GM21786 (cell line): ENCODE results near the gene CYB5A.

ENCODE experiments used
- ATAC-seq: cut with Tn5 transposase; IDR thresholded peaks from one replicate; pipeline ENCODE4 v1.9.1; 2021; ENCODE audit not compliant: unreplicated experiment

CYB5A gene

DNA sequence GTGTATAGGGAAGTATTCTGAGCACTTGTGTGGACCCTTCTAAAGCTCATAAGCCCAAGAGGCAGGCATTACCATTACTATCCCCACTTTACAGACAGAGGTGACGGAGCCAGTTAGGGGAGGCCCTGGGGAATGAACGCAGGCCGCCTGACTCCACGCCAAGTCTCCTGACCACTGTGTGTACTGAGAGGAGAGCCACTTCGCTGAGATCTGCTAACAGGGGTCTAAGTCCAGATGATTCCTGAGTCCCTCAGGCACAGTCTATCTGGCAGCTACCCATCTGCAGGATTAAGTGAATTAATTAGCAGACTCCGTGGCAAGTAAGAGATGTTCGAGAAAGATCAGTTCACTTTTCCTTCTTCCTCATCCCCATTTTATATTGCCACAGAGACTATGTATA lies 13.7 kb downstream of the CYB5A start:
- ATAC-seq, result no peak

DNA sequence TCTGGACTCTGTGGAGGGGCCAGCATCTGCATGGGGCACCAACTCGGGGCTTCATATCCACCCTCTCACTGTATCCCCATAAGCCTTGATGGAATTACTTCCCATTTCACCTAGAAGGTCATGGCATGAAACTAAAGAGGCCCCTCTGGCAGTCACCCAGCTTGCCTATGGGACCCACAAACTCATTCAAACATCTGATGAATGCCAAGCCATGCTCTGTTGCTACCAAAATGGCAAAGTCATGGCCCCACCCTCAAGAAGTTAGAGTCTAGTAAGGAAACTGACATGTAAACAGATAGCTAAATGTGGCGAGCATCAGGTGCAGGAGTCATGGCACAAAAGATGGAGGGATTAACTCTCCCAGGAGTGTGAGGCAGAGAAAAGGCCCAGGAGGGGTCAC lies 14.5 kb downstream of the CYB5A start:
- ATAC-seq, result no peak

DNA sequence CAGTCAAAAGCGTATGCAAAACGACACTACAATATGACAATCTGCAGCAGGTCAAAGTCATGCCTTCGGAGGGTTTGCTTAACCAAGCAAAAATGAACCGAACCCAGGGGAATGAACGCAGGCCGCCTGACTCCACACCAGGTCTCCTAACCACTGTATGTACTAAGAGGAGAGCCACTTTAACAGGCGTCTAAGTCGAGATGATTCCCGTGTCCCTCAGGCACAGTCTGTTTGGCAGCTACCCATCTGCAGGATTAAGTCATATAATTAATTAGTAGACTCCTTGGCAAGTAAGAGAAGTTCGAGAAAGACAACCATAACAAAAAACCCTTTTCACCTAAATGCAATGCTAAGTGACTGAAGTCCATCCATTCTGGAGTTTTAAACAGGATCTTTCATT lies 15.2 kb downstream of the CYB5A start:
- ATAC-seq, result no peak

DNA sequence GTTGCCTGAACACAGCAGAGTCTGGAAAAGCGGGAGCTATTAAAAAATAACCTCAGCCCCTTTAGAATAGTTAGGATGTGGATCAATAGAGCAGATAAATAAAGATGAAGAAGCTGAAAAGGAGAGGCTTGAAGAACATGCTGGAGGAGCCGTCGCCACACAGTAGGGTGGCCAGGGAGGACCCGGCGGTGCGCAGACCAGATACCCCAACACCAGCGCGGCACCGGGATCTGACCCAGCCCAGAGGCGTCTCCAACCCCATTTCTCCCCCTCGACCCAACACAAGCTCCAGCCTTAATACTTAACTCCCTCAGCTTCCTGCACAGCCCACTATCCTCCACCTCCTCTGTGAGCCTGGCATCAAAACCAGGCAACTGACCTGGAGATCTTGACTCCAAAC lies 16.0 kb downstream of the CYB5A start:
- ATAC-seq, result no peak

DNA sequence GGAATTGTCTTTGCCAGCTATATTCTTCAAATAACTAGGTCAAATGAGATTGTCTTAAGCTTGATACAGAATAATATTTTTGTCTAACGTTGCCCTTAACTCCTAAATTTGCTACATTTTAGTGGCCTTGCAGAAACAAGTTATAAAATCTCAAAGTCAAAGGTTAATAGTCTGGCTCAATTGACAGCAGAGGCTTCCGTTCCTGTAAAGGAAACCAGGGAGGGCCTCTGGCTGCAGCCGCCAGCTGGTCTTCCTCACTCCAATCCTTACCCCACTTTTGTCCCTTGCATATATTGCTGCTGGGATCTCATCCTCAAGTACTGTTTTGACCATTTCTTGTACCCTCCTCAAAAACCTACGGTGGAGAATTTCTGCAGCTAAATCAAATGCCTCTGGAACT lies 17.1 kb downstream of the CYB5A start:
- no peak for ATAC-seq

DNA sequence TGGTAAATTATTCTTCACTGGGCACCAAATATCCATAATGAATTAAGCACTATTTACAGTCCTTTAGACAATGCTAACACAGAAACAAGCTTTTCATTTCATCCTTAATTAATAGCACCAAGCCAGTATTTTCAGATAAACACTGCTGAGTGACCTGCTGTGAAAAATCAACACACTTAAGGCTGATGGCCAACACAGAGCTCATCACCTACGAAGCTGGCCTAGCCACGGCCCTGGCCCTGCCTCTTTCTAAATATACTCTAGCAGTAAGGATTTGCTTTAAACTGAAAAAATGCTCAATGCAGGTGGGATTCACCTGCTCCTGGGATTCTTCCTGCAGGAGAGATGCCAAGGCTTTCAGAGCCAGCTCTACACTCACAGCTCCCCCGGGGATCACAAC lies 18.4 kb downstream of the CYB5A start:
- ATAC-seq, result no peak

DNA sequence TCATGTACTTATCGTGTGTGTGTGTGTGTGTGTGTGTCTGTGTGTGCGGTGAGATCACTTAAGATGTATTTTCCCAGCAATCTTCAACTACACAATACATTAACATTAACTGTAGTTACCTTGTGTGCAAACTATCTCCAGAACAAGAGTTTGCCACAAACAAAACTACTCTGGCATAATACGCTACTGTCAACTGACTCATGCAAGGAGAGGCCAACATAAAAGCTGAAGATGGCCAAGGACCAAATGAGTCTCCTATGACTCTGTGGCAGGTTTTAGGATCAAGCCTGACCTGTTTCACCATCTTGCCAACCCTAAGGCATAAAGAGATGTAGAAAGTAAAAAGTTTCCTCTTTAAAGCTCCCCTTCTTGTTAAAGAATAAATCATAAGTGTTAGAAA lies 20.1 kb downstream of the CYB5A start:
- no peak for ATAC-seq

DNA sequence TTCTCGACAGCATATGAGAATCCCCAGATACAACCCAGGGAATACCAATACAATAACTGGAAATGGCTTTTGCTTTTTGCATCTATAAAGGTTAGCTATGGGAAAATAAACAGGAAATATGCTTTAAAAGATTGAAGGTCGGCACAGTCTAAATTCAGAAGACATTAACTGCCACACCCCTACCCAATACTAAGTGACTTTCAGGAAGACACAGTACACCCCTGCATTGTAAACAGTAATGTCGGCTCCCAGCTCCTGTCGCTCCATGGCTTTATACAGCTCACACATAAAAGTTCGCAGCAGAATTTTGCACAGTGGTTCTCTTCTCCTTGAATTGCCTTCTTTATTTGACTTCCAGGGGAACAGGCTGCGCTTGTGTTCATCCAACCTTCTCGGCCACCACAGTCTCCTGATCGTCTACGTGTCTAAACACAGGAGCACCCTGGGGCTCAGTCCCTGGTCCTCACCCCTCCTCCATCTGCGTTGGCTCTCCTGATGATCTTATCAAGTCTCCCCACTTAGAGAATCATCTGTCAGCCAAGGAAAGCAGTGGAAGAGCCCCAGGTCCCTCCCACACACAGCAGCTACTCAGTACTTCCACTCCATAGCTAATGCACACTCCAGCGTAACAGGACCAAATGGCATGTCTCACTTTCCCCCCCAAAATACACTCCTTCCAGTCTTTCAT lies 22.7 kb downstream of the CYB5A start:
- no peak for ATAC-seq

DNA sequence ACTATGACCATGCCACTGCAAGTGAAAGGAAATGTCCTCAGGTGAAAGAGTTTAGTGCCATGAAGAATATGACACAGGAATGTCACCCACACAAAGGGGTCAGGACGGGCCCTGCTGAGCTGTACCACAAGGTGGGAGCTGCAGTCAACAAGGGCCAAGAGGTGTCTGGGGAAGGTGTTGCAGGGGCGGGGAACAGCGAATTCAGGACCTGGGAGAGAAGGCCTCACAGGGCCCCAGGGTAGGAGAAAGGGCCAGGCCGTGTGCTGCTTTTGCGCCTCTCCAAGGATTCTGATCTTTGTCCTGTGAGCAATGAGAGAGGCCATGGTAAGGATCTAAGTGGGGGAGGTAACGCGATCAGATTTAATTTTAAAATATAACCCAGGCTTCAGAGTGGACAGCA lies 23.6 kb downstream of the CYB5A start:
- ATAC-seq, result no peak

DNA sequence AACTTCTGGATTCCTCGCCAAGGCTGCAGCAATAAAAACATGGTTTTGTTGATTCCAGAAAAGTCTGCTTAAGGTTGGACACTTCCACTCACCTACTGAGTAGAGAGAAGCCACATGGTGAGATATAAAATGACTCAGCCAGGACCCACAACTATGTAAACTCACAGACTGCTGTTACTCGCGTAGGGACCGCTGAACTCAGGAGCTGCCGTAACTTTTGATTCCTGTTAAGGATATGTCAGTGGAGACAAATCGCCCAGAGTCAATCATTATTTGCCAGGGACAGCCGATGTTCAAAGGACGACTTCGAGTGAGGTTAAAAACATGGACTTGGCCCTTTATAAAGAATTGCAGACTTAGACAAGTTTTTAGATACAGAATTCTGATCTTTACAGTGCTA lies 25.6 kb downstream of the CYB5A start:
- ATAC-seq, result no peak

DNA sequence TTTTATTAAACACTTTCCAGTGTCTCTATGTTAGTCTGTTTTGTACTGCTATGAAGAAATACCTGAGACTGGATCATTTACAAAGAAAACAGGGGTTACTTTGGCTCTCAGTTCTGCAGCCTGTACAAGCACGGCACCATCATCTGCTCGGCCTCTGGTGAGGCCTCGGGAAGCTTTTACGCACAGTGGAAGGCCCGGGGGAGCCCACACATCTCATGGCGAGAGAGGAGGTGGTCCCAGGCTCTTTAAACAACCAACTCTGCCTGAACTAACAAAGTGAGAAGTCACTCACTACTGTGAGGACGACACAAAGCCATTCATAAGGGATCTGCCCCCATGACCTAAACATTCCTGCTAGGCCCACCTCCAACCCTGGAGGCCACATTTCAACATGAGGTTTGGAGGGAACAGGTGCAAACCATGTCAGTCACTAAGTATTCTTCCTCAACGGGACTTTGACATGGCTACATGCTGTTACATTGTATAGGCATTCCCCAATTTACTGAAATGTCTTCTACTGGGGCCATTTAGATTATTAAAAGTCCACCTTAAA lies 26.1 kb downstream of the CYB5A start:
- no peak for ATAC-seq

DNA sequence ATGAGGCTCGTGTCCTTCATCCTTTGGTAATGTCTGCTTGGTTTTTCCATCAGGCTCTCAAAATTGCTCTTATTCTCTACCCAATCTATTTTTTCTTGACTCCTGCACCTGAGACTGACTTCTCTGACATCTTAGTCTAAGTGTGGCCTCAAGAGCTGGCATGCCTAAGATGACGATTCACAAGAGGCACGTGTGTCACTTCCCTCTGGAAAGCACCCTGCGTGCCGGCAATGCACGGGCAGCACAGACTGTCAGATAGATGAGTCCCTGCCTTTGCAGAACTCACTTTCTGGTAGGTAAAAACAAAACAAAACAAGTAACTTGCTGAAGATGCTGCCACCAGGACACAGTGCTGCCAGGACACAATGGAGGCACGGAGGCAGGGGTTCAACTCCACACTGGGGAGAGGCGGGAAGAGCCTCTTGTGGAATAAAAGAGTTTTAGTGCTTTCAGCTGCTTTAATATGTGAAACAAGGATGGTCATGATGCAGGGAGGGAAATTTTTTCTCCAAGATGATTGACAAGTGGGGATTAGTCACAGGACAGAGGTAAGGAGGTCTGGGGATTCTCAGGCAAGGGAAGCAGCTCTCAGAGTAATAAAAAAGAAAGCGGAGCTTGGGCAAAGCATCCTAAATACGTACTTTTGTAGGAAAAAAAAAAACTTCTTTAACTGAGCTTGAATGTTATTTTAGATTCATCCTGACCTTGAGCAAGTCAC lies 27.3 kb downstream of the CYB5A start:
- peak; percentile 91 for ATAC-seq

DNA sequence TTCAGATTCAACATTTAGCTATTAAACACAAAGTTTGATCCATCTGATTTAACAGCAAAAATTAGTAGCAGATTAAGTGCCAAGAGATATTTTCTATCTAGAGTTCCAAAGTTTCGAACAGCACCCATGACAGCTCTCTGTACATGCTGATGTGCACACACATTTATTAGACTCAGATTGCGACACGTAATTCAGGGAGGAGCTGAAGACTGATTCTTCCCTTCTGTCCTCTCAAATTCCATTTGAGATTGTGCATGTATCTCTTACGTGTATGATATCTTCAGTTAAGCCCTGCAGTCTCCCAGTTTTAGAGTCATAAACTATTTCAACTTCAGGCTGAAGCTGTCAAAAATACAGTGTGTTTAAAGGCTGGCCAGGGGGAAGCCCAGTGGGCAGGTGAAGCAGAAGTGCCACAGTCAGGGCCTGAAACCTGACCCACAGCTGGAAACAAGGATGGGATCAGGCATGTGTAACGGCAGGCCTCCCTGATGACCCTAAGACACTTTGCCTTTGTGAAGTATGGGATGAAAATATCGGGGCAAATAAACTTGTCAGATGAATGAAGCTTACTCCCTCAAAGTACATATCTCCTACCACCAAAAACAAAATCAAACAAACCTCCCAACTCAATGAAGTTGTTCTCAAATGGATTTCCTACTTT lies 30.6 kb downstream of the CYB5A start:
- ATAC-seq, result no peak

DNA sequence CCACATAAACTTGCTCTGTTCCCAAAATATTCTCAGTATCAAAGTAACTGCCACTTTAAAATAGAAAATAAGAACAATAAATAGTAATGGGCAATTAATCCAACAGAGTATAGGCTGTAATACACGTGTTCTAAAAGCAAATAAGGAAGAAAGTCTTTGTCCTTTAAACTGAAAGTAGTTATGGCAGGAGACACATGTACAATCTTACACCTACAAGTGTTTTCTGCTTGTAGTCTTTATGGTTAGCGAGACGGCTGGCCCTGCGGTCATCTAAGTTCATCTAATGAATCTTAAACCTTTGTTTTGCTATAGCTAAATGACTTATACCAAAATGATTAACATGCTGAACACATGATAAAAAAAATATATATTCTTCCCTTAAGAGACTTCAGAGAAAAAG lies 32.4 kb downstream of the CYB5A start:
- ATAC-seq, result no peak

DNA sequence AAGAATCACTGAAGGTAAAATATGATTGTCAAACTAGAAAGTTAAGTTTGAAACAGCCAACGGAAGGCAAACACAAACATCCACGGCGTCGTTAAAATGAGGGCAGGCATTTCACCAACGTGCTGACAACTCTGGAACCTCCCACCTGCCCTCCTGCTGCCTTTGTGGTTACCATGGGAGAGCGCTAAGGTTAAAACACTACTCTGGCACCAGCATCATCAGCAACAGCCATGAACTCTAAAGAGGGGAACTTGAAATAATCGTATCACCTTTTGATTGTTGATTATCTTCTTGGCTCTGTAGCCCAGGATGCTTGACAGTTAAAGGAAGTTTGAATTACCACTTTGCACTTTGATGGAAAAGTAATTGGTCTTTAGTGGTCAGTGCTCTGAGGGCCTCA lies 34.7 kb downstream of the CYB5A start:
- no peak for ATAC-seq

DNA sequence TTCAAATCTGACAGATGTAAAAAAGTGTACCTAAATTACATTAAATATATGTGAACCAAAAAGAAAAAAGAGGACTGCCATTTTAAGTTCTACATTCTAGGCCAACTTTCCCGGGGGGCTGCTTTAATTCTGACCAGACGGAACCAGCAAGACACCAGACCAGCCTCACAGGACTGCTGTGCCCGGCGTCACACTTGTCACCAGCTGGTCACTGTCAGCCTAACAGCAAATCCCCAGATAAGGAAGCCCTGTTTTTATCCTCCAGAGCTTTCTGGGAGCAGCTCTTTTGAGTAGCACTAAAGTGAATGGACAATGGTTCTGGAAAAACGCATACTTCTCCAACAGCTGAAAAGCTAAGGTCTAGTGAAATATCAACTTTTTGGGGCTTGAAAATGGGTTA lies 35.6 kb downstream of the CYB5A start:
- no peak for ATAC-seq

DNA sequence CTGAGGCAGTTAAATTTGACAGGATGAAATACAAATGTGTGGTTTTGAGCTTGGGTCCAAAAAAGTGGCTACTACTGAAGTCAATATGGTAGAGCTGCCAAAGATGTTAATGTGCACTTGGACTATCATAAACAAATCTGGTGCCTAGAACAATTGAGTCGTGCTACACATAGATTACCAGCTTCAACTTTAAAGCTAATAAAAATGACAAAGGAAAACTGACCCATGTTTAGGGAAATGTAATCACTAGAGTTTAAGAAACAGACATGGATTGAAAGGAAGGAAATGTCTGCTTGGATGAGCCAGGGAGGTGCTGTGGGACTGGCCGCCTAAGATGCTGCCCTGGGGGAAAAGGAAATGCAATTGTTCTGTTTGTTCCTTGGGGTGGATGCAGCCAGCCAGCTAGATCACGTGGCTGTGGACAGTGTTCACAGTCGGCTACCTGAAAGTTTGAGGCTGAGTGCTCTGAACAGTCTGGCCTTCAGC lies 36.6 kb downstream of the CYB5A start:
- ATAC-seq, result no peak

DNA sequence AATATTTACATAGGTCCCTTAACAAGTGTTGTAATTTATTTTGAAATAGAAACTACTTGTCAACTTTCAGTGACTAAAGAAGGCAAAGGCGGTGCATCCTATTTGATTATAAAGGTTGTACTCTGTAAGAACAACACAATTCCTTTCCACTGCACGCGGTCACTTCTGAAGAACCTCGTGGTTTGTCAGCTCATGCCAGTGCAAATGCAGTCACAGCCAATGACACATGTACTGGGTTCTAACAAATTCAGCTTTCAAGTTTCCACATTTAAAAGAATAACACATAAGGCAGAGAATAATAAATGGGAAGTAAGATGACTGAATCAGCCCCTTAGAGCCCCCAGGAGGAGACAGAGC lies 39.7 kb downstream of the CYB5A start:
- ATAC-seq, result no peak

DNA sequence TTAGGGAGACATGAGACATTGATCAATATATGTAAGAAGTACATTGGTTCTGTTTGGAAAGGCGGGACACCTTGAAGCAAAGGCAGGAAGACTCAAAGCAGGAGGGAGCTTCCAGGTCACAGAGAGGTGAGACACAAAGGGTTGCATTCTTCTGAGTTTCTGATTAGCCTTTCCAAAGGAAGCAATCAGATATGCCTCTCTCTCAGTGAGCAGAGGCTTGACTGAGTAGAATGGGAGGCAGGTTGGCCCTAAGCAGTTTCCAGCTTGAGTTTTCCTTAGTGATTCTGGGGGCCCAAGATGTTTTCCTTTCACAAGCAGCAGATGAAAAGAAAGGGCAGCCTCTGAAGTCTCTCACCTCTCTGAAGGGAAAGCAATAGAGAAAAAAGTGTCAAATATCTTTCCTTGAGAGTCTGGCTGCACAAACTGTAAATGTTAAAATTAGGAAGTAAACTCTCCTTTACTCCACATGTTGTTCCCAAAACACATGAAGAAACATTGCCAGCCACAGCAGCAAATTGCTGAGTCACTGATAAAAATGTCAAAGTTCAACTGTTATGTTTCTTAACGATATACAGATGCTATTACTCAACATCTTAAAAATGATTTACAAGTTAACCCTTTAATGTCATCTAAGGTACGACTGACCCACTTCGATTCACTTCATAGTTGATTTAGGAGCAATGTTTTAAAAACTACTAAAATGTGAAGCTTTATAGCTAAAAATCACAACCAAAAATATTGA lies 40.3 kb downstream of the CYB5A start:
- no peak for ATAC-seq

DNA sequence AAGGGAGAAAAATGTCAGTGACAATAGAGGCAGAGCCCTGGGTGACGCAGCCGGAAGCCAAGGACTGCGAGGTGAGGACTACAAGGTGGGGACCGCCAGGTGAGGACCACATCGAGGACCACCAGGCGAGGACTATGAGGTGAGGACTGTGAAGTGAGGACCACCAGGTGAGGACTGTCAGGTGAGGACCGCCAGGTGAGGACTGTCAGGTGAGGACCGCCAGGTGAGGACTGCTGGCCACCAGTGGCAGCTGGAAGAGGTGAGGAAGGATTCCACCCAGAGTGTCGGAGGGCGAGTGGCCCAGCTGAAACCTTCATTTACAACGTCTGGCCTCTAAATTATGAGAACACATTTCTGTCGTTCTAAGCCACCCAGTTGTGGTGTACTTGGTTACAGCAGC lies 41.6 kb downstream of the CYB5A start:
- no peak for ATAC-seq

DNA sequence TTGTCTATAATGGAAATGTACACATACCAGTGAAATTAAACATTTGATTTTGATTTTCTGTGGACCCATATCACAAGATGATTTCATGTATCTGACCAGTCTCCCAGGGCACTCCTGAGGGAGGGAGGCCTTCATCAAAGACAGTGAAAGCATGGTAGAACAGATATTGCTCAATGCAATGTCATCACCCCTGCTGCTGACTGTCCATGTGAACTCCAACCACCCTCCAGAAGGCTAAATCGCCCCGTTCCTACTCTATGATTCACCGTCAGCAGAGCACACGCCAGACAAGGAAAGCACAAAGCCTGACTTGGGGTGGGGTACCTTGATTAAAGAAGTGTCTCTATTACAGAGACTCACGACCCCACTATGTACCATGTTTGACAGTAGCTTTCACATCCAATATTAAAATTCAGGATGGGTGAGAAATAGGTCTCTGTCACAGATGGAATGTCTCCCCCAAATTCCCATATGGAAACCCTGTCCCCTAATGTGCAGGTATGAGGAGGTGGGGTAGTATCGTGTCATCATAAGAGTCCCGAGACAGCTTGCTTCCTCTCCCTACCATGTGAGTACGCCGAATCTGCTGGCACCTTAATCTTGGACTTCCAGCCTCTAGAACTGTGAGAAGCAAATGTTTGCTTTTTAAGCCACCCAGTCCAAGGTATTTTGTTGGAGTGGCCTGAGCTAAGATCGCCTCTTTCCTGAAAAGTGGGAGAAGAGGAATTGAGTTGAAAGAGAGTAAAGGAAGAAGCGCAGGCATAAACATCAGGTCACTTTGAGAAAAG lies 42.4 kb downstream of the CYB5A start:
- ATAC-seq, result no peak
